ENCODE data around the gene ANTKMT. TPM values are rescaled to one million over a fixed set of nuclear protein-coding genes. Genes with fewer than 3 reads are reported as not detected.
"Not testable (repeated sequence)": the region's sequence is repeated elsewhere in the genome, so short reads cannot be mapped to it uniquely, and the experiment has no call there.

The ANTKMT gene
- total and polyA plus RNA-seq, 4 donors = 11.7 to 62.8 (median 50.7) TPM

DNA sequence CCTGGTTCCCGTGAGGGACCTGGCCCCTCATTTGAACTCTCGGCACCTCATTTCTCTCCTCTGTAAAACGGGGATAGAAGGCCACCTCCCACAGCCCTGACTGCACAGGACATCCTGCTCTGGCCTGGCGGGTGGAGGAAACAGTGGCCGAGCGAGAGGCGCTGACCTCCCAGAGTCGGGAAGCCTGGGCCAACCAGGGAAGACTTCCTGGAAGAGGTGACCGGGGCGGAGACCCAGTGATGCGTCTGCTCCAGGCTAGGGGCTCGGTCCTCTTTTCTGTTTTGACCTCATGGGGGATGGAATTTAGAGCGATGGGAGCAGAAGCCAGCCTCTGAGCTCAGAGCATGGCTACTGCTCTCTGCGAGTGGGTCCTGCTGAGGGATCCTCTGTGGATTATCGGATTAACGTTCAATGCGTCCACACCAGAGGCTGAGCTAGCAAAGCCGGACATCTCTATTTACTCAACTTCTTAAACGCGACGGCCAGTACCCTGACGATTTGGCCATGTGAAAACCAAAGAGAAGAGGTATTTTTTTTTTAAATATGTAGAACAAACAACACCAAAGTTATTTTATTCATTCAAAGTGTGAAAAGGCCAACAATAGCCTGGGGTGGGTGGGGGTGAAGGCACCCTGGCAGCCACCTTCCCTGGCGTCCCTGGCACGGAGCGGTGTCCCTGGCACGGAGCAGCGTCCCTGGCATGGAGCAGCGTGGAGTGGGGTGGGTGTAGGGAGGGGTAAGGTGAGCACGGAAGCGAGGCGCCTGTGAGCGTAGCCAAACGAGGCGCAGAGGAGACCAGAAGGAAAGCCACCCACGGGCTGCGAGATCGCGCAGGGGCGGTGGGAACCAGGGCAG is 30.4 kb downstream of the ANTKMT start:
- Histone ChIP-seq H3K4me3 (ENCODE audit: low read depth, low read length) (no peak overlapping the region), H3K36me3 (ENCODE audit: control insufficient read depth, insufficient read depth, low read length) (no peaks in the 10 kb centered on the region), H3K9me3 (ENCODE audit: control insufficient read depth, insufficient read depth, low read length) (no peaks in the 10 kb centered on the region), H3K27ac (ENCODE audit: low read depth, low read length) (no peak overlapping the region), H3K27me3 (ENCODE audit: control insufficient read depth, insufficient read depth, low read length) (peaks cover 9% of the 10 kb centered on the region), H3K4me1 (ENCODE audit: control insufficient read depth, insufficient read depth, low read length) (peaks cover 5% of the 10 kb centered on the region)
- 54% methylated on average over 33 of the region's 39 CpGs for WGBS (ENCODE audit: insufficient coverage)
- no peak for DNase-seq (ENCODE audit: low read depth in 4 of 6, low spot score in 6 of 6)

GRCh38 chr16:752007-752312 is 31.0 kb downstream of the ANTKMT start:
- Histone ChIP-seq H3K27me3 (ENCODE audit: control insufficient read depth, insufficient read depth, low read length) (peaks cover 9% of the 10 kb centered on the region), H3K4me1 (ENCODE audit: control insufficient read depth, insufficient read depth, low read length) (peaks cover 5% of the 10 kb centered on the region), H3K27ac (ENCODE audit: low read depth, low read length) (no peak overlapping the region), H3K4me3 (ENCODE audit: low read depth, low read length) (no peak overlapping the region), H3K36me3 (ENCODE audit: control insufficient read depth, insufficient read depth, low read length) (no peaks in the 10 kb centered on the region), H3K9me3 (ENCODE audit: control insufficient read depth, insufficient read depth, low read length) (no peaks in the 10 kb centered on the region)
- WGBS (ENCODE audit: insufficient coverage) = 6% methylated on average over 4 of the region's 10 CpGs
- no peak for DNase-seq (ENCODE audit: low read depth in 4 of 6, low spot score in 6 of 6)

DNA sequence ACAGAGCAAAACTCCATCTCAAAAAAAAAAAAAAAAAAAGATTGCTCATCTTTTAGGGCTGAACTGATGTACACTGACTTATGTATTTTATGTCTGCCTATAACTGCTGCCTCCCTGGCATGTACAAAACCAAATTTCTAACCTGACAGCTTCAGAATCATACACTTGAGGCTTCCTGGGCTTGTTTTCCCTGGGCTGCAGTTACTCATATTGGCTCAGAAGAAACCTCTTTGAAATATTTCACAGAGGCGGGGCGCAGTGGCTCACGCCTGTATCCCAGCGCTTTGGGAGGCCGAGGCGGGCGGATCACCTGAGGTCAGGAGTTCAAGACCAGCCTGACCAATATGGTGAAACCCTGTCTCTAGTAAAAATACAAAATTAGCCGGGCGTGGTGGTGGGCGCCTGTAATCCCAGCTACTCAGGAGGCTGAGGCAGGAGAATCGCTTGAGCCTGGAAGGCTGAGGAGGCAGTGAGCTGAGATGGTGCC is 33.2 kb downstream of the ANTKMT start:
- not testable (repeated sequence) for DNase-seq (ENCODE audit: low read depth in 4 of 6, low spot score in 6 of 6); H3K4me1 ChIP-seq (ENCODE audit: control insufficient read depth, insufficient read depth, low read length); H3K27ac ChIP-seq (ENCODE audit: low read depth, low read length); H3K27me3 ChIP-seq (ENCODE audit: control insufficient read depth, insufficient read depth, low read length); H3K4me3 ChIP-seq (ENCODE audit: low read depth, low read length); H3K9me3 ChIP-seq (ENCODE audit: control insufficient read depth, insufficient read depth, low read length); H3K36me3 ChIP-seq (ENCODE audit: control insufficient read depth, insufficient read depth, low read length)
- 99% methylated on average over 9 of the region's 11 CpGs for WGBS (ENCODE audit: insufficient coverage)

DNA sequence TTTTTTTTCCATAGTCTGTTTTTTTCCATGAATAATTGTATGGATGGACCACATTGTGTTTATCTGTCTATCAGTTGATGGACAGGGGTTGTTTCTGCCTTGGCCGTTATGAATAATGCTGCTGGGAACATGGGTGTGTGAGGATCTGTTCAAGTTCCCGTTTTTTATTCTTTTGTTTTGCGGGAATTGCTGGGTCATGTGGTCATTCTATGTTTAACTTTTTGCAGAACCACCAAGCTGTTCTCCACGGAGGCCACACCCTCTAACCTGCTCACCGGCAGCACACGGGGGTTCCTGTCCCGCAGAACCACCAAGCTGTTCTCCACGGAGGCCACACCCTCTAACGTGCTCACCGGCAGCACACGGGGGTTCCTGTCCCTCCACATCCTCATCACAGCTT is 33.7 kb downstream of the ANTKMT start:
- 82% methylated on average over 6 of the region's 11 CpGs for WGBS (ENCODE audit: insufficient coverage)

GRCh38 chr16:756428-756827 is 35.5 kb downstream of the ANTKMT start:
- Histone ChIP-seq H3K27me3 (ENCODE audit: control insufficient read depth, insufficient read depth, low read length) (peaks cover 7% of the 10 kb centered on the region), H3K9me3 (ENCODE audit: control insufficient read depth, insufficient read depth, low read length) (no peaks in the 10 kb centered on the region), H3K36me3 (ENCODE audit: control insufficient read depth, insufficient read depth, low read length) (no peaks in the 10 kb centered on the region), H3K4me3 (ENCODE audit: low read depth, low read length) (no peak overlapping the region), H3K27ac (ENCODE audit: low read depth, low read length) (no peak overlapping the region), H3K4me1 (ENCODE audit: control insufficient read depth, insufficient read depth, low read length) (peaks cover 5% of the 10 kb centered on the region)
- 90% methylated on average over 2 of the region's 5 CpGs for WGBS (ENCODE audit: insufficient coverage)
- DNase-seq (ENCODE audit: low read depth in 4 of 6, low spot score in 6 of 6) = no peak

More for the DNA sequence above, 33.7 kb downstream of the ANTKMT start:
- no peak overlapping the region for H3K27ac ChIP-seq (ENCODE audit: low read depth, low read length)
- no peak overlapping the region for H3K4me3 ChIP-seq (ENCODE audit: low read depth, low read length)
- no peaks in the 10 kb centered on the region for H3K9me3 ChIP-seq (ENCODE audit: control insufficient read depth, insufficient read depth, low read length)
- peaks cover 9% of the 10 kb centered on the region for H3K27me3 ChIP-seq (ENCODE audit: control insufficient read depth, insufficient read depth, low read length)
- peaks cover 5% of the 10 kb centered on the region for H3K4me1 ChIP-seq (ENCODE audit: control insufficient read depth, insufficient read depth, low read length)
- no peaks in the 10 kb centered on the region for H3K36me3 ChIP-seq (ENCODE audit: control insufficient read depth, insufficient read depth, low read length)
- DNase-seq (ENCODE audit: low read depth in 4 of 6, low spot score in 6 of 6) = no peak

DNA sequence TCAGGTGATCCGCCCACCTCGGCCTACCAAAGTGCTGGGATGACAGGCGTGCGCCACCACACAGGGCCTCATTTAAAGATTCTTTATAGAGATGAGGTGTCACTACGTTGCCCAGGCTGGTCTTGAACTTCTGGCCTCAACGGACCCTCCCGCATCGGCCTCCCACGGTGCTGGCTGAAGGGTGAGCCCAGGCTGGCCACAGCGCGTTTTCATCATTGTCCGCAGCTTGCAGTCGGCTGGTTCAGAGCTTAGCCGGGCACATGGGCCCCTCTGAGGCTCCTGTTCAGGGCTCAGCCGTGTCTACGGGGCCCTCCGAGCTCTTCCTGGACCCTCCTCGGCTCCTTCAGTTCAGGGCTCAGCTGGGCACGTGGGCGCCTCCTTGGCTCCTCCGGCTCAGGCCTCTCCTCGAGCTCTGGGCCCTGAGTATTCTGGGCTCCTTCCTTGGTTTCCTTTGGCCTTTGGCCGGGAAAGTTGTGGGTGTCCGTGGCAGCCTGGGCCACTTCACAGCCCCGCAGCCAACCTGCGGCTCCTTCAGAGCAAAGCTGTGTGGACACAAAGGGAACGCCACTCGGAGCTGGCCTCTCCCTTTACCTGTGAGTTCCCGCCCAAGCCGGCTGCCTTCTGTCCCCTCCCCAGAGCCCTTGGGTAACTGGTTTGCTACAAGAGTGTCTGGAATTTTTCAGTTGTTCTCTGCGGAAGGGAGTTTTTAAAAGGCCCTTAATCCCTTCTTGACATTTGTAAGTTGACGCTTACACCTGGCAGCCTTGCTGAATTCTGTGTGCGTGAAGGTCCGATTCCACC is 38.4 kb downstream of the ANTKMT start:
- Histone ChIP-seq H3K9me3 (ENCODE audit: control insufficient read depth, insufficient read depth, low read length) (no peaks in the 10 kb centered on the region), H3K4me3 (ENCODE audit: low read depth, low read length) (no peak overlapping the region), H3K27me3 (ENCODE audit: control insufficient read depth, insufficient read depth, low read length) (no peaks in the 10 kb centered on the region), H3K4me1 (ENCODE audit: control insufficient read depth, insufficient read depth, low read length) (no peaks in the 10 kb centered on the region), H3K27ac (ENCODE audit: low read depth, low read length) (no peak overlapping the region), H3K36me3 (ENCODE audit: control insufficient read depth, insufficient read depth, low read length) (no peaks in the 10 kb centered on the region)
- WGBS (ENCODE audit: insufficient coverage) = 84% methylated on average over 31 of the region's 34 CpGs
- no peak for DNase-seq (ENCODE audit: low read depth in 4 of 6, low spot score in 6 of 6)

GRCh38 chr16:760065-760464 is 39.1 kb downstream of the ANTKMT start:
- H3K27ac ChIP-seq (ENCODE audit: low read depth, low read length) = no peak overlapping the region
- no peaks in the 10 kb centered on the region for H3K27me3 ChIP-seq (ENCODE audit: control insufficient read depth, insufficient read depth, low read length)

GRCh38 chr16:760545-761343 is 39.8 kb downstream of the ANTKMT start, which contains the start of gene MSLN:
TSS of gene MSLN (plus strand) at chr16:760734. CDS start at chr16:762681, 1,947 bp downstream.
- Histone ChIP-seq H3K36me3 (ENCODE audit: control insufficient read depth, insufficient read depth, low read length) (no peaks in the 10 kb centered on the region), H3K4me3 (ENCODE audit: low read depth, low read length) (no peak within 1 kb of the TSS), H3K4me1 (ENCODE audit: control insufficient read depth, insufficient read depth, low read length) (no peaks in the 10 kb centered on the region), H3K27ac (ENCODE audit: low read depth, low read length) (no peak within 1 kb of the TSS), H3K9me3 (ENCODE audit: control insufficient read depth, insufficient read depth, low read length) (no peaks in the 10 kb centered on the region), H3K27me3 (ENCODE audit: control insufficient read depth, insufficient read depth, low read length) (no peaks in the 10 kb centered on the region)
- no peak for DNase-seq (ENCODE audit: low read depth in 4 of 6, low spot score in 6 of 6)
- WGBS (ENCODE audit: insufficient coverage) = 71% methylated on average over 37 of the region's 37 CpGs

More at GRCh38 chr16:760065-760464, 39.1 kb downstream of the ANTKMT start:
- Histone ChIP-seq H3K36me3 (ENCODE audit: control insufficient read depth, insufficient read depth, low read length) (no peaks in the 10 kb centered on the region), H3K4me3 (ENCODE audit: low read depth, low read length) (no peak overlapping the region), H3K4me1 (ENCODE audit: control insufficient read depth, insufficient read depth, low read length) (no peaks in the 10 kb centered on the region), H3K9me3 (ENCODE audit: control insufficient read depth, insufficient read depth, low read length) (no peaks in the 10 kb centered on the region)
- no peak for DNase-seq (ENCODE audit: low read depth in 4 of 6, low spot score in 6 of 6)
- 81% methylated on average over 15 of the region's 15 CpGs for WGBS (ENCODE audit: insufficient coverage)
